MM.1S (cell line): ENCODE measurements around the gene PRKG1.

Experiments
- DNase-seq: peaks from one replicate; pipeline ENCODE4 v3.0.0-alpha.2; 2015
- H2AFZ ChIP-seq: fragments of 300-600 bp; sonication (generic); 2 replicates; pipeline ENCODE4 v1.6.0; 2016; ENCODE audit warnings: antibody characterized with exemption, low read length
- H3F3A ChIP-seq: fragments of 300-600 bp; sonication (generic); 2 replicates; pipeline ENCODE4 v1.6.1; 2016; ENCODE audit warnings: mild to moderate bottlenecking, antibody characterized with exemption, low read length, moderate library complexity, mixed read lengths; ENCODE audit not compliant: insufficient read depth
- H3K27ac ChIP-seq: fragments of 300-600 bp; sonication (generic); 2 replicates; pipeline ENCODE4 v1.5.1; 2016; ENCODE audit warnings: mild to moderate bottlenecking, low read length
- H3K27me3 ChIP-seq: fragments of 300-600 bp; sonication (generic); replicated peaks from 2 replicates; pipeline ENCODE4 v1.6.0; 2016; ENCODE audit warnings: low read length; ENCODE audit not compliant: insufficient read depth
- H3K36me3 ChIP-seq: fragments of 300-600 bp; sonication (generic); replicated peaks from 2 replicates; pipeline ENCODE4 v1.6.1; 2016; ENCODE audit warnings: mild to moderate bottlenecking, low read length, mixed read lengths; ENCODE audit not compliant: insufficient read depth
- H3K4me1 ChIP-seq: fragments of 300-600 bp; sonication (generic); 2 replicates; pipeline ENCODE4 v1.6.1; 2016; ENCODE audit warnings: low read length, mixed read lengths
- H3K4me2 ChIP-seq: fragments of 300-600 bp; sonication (generic); 2 replicates; pipeline ENCODE4 v1.6.0; 2016; ENCODE audit warnings: low read depth, low read length
- H3K4me3 ChIP-seq: fragments of 300-600 bp; sonication (generic); 2 replicates; pipeline ENCODE4 v1.5.1; 2016; ENCODE audit warnings: low read length, mixed read lengths
- H3K79me2 ChIP-seq: fragments of 300-600 bp; sonication (generic); 2 replicates; pipeline ENCODE4 v1.6.1; 2016; ENCODE audit warnings: mixed run types, low read length, mixed read lengths
- H3K9ac ChIP-seq: fragments of 300-600 bp; sonication (generic); 2 replicates; pipeline ENCODE4 v1.6.1; 2016; ENCODE audit warnings: low read length, mixed read lengths
- H3K9me2 ChIP-seq: fragments of 300-600 bp; sonication (generic); replicated peaks from 2 replicates; pipeline ENCODE4 v1.6.1; 2016; ENCODE audit warnings: mild to moderate bottlenecking, low read length, mixed read lengths; ENCODE audit not compliant: insufficient read depth
- H3K9me3 ChIP-seq: fragments of 300-600 bp; sonication (generic); replicated peaks from 2 replicates; pipeline ENCODE4 v1.6.1; 2016; ENCODE audit warnings: mild to moderate bottlenecking, low read length, mixed read lengths; ENCODE audit not compliant: insufficient read depth
- H4K20me1 ChIP-seq: fragments of 300-600 bp; sonication (generic); 2 replicates; pipeline ENCODE4 v1.6.1; 2016; ENCODE audit warnings: mild to moderate bottlenecking, low read length, moderate library complexity, mixed read lengths; ENCODE audit not compliant: insufficient read depth
- CTCF ChIP-seq: fragments of 300-600 bp; sonication (generic); IDR thresholded peaks from 2 replicates; pipeline ENCODE4 v1.5.1; 2016; ENCODE audit warnings: antibody characterized with exemption, low read length, mixed read lengths
- EZH2 ChIP-seq: fragments of 300-600 bp; sonication (generic); optimal IDR thresholded peaks from 2 replicates; pipeline ENCODE3; 2017; ENCODE audit warnings: low read depth, mild to moderate bottlenecking, antibody characterized with exemption, low read length, mixed read lengths
- EZH2phosphoT487 ChIP-seq: fragments of 300-600 bp; sonication (generic); IDR thresholded peaks from 2 replicates; pipeline ENCODE4 v1.6.1; 2018; ENCODE audit warnings: antibody characterized with exemption, low read length

The PRKG1 gene

GRCh38 chr10:51532044-51532443 lies 457.8 kb downstream of the PRKG1 start:
- H3F3A ChIP-seq = no peaks in the 10 kb centered on the region
- DNase-seq = no peak
- no peak overlapping the region for H3K27ac ChIP-seq
- TF ChIP-seq EZH2 (no peak), CTCF (no peak), EZH2phosphoT487 (no peak)
- H3K79me2 ChIP-seq = no peaks in the 10 kb centered on the region
- H3K27me3 ChIP-seq = no peaks in the 10 kb centered on the region
- no peaks in the 10 kb centered on the region for H3K4me1 ChIP-seq
- H3K36me3 ChIP-seq = no peaks in the 10 kb centered on the region
- no peaks in the 10 kb centered on the region for H4K20me1 ChIP-seq
- H3K4me3 ChIP-seq = no peak overlapping the region
- H3K4me2 ChIP-seq = no peak overlapping the region
- H3K9ac ChIP-seq = no peak overlapping the region
- no peak overlapping the region for H2AFZ ChIP-seq
- H3K9me3 ChIP-seq = no peaks in the 10 kb centered on the region; the same call in 1 of the 2 replicates
- H3K9me2 ChIP-seq = no peaks in the 10 kb centered on the region

GRCh38 chr10:51542853-51543252 lies 468.6 kb downstream of the PRKG1 start:
- Histone ChIP-seq H4K20me1 (no peaks in the 10 kb centered on the region), H3F3A (no peaks in the 10 kb centered on the region), H3K4me2 (no peak overlapping the region), H3K27ac (no peak overlapping the region), H3K9me3 (no peaks in the 10 kb centered on the region), H3K9ac (no peak overlapping the region), H3K4me3 (no peak overlapping the region), H2AFZ (no peak overlapping the region), H3K79me2 (no peaks in the 10 kb centered on the region), H3K4me1 (no peaks in the 10 kb centered on the region), H3K27me3 (no peaks in the 10 kb centered on the region), H3K9me2 (no peaks in the 10 kb centered on the region), H3K36me3 (no peaks in the 10 kb centered on the region)
- TF ChIP-seq CTCF (no peak), EZH2 (no peak), EZH2phosphoT487 (no peak)
- DNase-seq = no peak

GRCh38 chr10:51544933-51545332 lies 470.6 kb downstream of the PRKG1 start:
- no peak for TF ChIP-seq EZH2
- TF ChIP-seq EZH2phosphoT487 = no peak
- no peak for TF ChIP-seq CTCF
- no peak for DNase-seq
- H3K27ac ChIP-seq = no peak overlapping the region
- no peaks in the 10 kb centered on the region for H3F3A ChIP-seq
- no peaks in the 10 kb centered on the region for H3K27me3 ChIP-seq
- H3K36me3 ChIP-seq = no peaks in the 10 kb centered on the region
- no peak overlapping the region for H3K4me2 ChIP-seq
- no peak overlapping the region for H3K9ac ChIP-seq
- H4K20me1 ChIP-seq = no peaks in the 10 kb centered on the region
- no peaks in the 10 kb centered on the region for H3K9me3 ChIP-seq
- H3K9me2 ChIP-seq = no peaks in the 10 kb centered on the region
- no peak overlapping the region for H3K4me3 ChIP-seq
- H3K4me1 ChIP-seq = no peaks in the 10 kb centered on the region
- H3K79me2 ChIP-seq = no peaks in the 10 kb centered on the region
- no peak overlapping the region for H2AFZ ChIP-seq

- Histone ChIP-seq H3K36me3 (no peaks in the 10 kb centered on the region), H3K9me2 (no peaks in the 10 kb centered on the region)
- TF ChIP-seq EZH2phosphoT487 (no peak), CTCF (no peak), EZH2 (no peak)
Measured at GRCh38 chr10:51547941-51548340, 473.7 kb downstream of the PRKG1 start.

More at GRCh38 chr10:51547941-51548340, 473.7 kb downstream of the PRKG1 start:
- no peaks in the 10 kb centered on the region for H3K4me1 ChIP-seq
- H3K9me3 ChIP-seq = no peaks in the 10 kb centered on the region
- no peaks in the 10 kb centered on the region for H3K27me3 ChIP-seq
- H3K4me3 ChIP-seq = no peak overlapping the region
- DNase-seq = no peak
- no peak overlapping the region for H3K27ac ChIP-seq
- no peak overlapping the region for H2AFZ ChIP-seq
- H3K4me2 ChIP-seq = no peak overlapping the region
- no peaks in the 10 kb centered on the region for H3K79me2 ChIP-seq
- H4K20me1 ChIP-seq = no peaks in the 10 kb centered on the region
- no peaks in the 10 kb centered on the region for H3F3A ChIP-seq
- no peak overlapping the region for H3K9ac ChIP-seq
